Measurements from ENCODE around the gene CDS1.
"Not testable (repeated sequence)": the region's sequence is repeated elsewhere in the genome, so short reads cannot be mapped to it uniquely, and the experiment has no call there.

CDS1 gene

DNA sequence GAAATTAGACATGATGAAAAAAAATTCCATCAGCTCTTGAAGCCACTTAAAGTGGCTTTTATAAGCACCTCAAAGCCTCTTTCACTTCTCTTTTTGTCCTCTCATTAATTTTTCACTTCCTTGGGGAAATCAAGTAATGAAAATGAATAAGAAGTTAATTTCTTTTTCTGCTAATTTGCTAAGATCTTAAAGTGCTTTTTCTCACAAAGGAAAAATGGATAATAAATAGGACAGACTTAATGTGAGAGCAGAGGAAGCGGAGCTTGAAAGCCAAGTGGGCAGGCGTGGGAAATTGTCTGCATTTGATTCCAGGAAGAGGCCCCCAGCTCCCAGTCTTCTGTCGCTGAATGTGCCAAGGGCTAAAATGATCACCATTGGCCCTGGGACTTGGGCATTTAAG lies 28.6 kb downstream of the CDS1 start:
- DNase-seq (ENCODE audit: low read depth) = no peak

DNA sequence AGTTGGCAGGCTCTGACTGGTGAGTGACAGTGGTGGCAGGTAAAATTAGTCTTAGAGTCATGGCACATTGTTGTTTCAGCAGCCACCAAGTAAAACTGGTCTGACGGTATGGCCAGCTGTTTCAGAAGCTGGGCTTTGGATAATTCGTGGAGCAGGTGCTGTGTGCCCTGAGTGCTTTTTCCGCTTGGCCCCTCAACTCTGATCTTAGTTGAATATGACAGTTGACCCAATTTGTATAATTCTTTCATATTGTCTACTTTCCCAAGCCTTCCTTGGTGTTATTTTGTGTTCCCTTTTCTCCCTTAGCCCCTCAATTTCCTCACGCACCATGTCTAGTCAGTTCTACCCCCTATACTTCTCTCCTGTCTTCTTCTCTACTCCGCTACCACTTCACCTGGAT lies 32.0 kb downstream of the CDS1 start:
- no peak for DNase-seq (ENCODE audit: low read depth)

DNA sequence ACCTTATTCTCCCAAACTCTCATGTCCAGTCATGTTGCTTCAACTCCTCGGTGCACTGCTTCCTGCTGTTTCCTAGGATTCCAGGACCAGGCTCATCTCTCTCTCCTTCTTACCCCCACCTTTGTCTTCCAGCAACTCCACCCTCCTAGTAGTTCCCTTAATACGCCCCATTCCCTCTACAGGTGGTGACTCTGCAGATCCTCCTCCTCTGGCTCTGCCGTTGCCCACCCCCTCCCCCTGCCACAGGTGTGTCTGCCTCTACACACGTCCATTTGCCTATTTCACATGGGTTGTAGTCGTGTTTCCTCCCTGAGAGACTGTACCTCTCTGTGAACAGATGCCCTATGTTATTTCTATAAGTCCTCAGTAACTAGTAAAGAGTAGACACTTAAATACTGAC lies 32.4 kb downstream of the CDS1 start:
- DNase-seq (ENCODE audit: low read depth) = no peak

DNA sequence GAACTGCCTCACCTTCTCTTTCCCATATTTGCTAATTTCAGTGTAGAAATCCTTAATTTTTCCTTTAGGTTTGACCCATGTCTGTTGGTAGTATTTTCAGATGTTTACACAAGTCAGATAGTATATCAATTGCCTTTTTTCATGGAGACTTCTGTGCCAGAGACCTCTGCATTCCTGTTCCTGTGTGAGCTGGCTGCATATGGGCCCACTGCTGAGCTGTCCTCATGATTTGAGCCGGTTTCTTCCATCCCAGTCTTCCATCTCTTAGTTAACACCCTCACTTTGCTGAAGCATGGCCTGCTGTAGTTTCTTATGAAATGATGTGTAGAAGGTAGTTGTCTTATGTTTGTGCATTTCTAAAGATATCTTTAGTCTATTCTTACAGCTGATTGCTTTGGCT lies 40.0 kb downstream of the CDS1 start:
- DNase-seq (ENCODE audit: low read depth) = no peak

DNA sequence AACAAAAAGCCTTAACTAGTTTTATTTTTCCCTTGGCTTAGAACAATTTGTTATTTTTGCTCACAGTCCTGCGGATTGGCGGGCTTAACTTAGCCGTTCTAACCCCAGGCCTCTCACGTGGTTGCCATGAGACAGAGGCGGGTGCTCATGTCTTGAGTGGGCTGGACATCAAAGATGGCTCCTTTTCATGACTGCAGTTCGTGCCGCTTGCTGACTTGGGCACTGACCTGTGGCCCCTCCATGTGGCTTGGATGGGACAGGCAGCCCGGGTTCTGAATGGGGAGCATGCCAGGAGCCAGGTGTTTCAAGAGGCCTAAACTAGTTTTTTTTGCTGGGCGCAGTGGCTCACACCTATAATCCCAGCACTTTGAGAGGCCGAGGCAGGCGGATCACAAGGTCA lies 40.7 kb downstream of the CDS1 start:
- DNase-seq (ENCODE audit: low read depth) = no peak

DNA sequence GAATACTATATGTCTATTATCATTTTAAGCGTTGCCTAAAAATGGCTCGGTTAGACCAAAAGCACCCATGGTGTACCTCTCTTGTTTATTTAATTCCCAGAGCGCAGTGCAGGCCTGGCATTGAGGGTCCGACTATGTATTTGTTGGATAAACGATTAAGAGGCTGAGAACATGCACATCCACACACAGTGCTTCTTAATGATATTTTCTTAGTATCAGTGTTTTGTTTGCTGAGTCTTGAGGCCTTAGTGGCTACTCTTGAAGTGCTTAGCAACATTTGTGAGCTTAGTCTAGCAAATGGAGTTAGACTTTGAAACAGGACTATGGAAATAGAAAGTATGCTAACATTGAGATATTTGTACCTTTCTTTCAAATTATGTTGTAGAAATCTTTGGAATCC lies 43.7 kb downstream of the CDS1 start:
- DNase-seq (ENCODE audit: low read depth) = no peak

DNA sequence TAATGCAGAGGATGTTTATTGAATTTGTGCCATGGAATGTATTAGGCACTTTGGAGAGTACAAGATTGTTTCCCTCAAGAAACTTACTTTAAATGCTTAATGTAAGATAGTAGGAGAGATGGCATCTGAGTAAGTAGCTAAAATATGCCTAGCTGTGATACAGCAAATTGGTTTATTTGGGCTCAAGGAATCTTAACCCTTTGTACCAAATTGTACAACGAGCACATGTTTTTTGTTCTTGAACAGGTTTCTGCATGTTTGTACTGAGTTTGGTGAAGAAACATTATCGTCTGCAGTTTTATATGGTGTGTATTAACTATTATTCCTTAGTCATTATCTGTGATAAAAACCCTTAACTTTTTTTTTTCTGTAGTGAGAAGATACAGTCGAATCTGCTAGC lies 48.6 kb downstream of the CDS1 start:
- DNase-seq (ENCODE audit: low read depth) = no peak

DNA sequence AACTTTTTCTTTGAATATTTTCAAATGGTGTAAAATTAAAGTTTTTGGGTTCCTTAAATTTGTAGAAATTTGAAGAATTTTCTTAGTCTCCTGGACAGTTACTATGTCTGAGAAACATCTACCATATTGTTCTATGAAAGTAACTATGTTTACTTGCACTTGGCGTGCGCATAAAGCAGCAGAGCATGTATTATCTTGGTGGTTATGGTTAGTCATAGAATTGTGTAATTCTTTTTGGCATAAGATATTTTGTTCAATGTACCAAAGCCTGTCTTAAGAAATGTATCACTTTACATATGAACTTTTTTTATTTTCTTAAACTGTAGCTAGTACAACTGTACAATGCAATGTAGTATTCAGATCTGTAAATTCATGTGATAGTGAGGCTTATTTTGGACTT lies 49.2 kb downstream of the CDS1 start:
- DNase-seq (ENCODE audit: low read depth) = no peak

DNA sequence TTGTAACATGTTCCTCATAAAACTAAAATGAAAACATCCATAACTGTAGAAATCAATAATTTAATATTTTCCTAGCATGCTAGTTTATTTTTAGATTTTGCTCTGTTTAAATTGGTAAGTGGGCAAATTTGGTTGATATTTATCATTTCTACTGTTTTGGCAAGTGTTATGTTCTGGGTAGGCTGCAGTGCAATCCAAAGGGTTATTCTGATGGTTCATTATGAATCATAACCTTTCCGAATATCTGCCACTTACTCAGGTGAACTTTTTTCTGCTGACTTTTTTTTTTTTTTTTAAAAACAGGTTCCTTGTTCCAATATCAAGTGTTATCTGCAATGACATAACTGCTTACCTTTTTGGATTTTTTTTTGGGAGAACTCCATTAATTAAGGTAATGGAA lies 52.0 kb downstream of the CDS1 start:
- no peak for DNase-seq (ENCODE audit: low read depth)

DNA sequence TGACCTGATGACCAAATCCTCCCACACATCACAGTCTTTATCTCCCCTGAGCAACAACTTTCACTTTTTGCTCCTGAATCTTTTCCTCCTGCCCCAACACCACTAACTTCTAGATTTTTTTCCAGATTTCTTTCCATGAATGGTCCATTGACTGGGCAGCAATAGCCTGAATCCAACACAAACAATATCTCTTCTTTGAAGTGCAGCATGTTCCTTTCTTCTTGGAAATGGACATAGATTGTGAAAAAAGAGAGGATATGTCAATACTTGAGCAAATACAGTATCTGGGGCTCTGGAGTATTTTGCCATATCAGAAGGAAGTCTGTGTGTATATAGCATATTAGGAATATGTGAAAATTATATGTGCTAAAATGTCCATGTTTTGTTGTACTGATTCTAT lies 55.2 kb downstream of the CDS1 start:
- no peak for DNase-seq (ENCODE audit: low read depth)

DNA sequence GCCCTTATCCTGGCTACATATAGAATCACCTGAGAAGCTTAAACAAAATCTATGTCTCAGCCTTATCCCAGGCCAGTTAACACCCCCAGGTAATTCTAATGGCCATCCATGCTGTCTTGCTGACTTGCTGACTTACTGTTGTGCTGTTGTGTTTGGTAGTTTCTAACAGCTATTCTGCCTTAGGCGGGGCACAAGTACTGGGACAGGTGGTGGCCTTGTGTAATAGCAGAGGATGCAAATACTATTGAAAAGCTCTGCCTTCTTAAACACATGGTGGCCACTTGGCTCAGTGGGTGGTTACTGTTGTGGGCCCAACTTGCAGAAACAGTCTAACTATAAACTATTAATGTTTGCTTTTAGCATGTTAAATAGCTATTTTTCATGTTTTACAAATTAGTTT lies 56.2 kb downstream of the CDS1 start:
- DNase-seq (ENCODE audit: low read depth) = no peak

DNA sequence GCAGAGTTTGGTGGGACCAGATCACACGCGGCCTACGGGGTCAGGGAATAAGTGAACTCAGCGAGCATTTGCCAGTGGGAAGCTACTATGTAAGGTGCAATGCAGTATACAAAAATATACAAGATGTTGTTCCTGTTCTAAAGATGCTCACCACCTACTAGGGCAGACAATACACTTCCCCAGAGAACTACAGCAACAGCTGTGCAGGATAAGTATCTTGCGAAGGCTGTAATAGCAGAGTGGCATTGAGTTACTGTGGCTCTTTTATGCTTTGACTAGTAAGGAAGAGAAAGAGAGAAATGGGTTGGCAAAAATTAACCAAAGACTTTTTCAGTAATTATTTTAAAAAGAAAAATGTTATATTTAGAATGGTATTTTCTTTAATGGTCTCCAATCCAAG lies 61.2 kb downstream of the CDS1 start:
- DNase-seq (ENCODE audit: low read depth) = no peak

DNA sequence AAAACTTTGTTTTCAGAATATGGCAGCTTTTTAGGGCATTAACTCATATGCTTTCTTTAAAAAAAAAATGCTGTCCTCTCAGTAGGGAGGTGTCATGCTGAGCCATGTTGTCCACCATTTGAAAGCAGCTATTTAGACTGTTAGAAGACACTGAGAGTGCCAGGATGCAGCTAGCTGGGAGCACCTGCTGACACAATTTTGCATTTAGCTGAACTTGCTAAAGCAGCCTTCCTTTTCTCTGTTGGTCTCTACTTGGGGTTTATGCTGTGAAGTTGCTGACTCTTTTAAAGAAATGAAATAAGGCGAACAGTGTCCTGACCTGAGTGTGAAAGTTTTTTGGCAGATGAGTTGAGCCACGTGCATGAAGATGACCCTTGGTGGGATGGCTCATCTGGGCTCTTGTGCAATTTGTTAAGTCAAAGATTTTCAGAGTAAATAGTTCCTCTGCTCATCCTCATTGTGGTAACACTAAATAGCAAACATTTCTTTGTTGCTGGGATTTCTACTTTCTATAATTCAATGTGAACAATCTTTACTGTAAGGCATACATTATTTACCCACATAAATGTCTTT lies 64.5 kb downstream of the CDS1 start:
- no peak for DNase-seq (ENCODE audit: low read depth)

DNA sequence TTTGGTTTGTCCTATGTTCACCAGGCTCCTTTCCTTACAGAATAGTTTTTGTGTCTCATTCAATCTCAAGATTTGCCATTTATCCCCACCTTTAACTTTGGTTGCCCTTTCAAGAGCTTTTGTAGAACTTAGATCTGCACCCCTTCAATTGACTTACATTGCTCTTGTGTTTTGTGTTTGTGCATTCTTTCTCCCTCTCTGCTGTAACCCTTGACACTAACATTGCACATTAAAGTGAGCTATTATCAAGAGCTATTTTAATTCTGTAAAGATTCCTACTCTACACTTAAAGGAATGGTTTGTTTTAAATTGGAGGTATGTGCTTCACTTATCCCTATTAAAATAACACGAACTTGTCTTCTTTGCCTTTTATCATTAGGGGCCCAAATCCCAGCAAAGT lies 65.3 kb downstream of the CDS1 start:
- no peak for DNase-seq (ENCODE audit: low read depth)

DNA sequence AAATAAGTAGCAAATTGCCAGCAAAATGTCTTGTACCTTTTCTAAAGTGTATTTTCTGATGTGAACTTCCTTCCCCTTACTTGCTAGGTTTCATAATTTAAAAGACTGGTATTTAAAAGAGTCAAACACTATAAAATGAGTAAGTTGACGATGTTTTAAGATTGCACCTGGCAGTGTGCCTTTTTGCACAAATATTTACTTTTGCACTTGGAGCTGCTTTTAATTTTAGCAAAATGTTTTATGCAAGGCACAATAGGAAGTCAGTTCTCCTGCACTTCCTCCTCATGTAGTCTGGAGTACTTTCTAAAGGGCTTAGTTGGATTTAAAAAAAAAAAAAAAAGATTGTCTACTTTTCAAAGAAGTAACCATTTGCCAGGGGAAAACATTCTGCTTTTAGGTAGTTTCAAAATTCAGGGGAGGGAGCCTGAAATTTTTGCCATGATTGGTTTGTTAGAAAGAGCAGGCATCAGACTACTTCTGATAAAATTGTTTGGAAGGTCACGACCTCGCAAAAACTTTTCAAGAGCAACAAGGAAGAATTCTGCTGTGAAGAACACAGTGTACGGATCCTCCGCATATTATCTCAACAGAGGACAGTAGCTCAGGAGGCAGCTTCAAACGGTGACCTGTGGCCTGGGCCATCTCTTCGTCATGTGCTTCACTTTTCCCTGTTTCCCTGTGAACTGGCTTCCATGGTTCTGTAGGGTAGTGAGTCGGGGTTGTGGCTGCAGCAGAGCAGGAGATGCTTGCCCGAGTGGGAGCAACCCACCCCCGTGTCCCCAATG lies 66.1 kb downstream of the CDS1 start:
- DNase-seq (ENCODE audit: low read depth) = no peak

DNA sequence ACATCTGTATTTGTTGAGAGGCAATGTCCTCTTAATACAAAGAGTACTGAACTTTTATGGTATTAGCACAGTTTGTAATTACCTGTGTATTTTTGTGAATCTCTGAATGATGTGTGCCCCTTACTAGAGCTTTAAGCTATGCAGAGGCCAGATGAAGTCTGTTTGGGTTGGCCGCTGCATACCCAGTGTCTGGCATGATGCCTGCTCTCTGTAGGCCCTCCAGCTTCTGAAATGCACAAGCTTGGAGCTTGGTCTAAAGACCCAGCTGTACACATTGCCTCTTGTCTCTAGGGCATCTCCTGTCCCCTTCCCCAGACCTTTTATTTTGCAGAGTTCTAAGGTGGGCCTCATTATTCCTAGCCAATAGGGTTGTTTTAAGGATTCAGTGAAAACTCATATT lies 68.6 kb downstream of the CDS1 start:
- no peak for DNase-seq (ENCODE audit: low read depth)

DNA sequence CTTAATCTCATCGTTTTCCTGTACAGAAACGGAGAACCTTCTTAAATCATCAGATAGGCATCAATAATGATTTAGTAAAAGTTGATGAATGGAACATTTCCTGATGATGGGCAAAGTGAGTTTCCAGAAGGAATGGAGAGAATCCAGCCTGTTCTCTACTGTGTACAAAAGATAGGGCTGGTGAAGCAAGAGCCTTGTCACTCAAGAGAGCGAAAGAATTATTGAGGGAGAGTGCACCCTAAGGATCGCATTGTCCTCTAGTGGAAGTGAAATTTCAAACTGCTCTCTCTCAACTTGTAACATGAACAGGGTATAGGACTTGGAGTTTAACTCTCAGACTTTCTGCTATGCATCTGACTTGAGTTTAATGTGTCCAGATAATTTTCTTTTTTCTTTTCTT lies 69.6 kb downstream of the CDS1 start:
- no peak for DNase-seq (ENCODE audit: low read depth)

DNA sequence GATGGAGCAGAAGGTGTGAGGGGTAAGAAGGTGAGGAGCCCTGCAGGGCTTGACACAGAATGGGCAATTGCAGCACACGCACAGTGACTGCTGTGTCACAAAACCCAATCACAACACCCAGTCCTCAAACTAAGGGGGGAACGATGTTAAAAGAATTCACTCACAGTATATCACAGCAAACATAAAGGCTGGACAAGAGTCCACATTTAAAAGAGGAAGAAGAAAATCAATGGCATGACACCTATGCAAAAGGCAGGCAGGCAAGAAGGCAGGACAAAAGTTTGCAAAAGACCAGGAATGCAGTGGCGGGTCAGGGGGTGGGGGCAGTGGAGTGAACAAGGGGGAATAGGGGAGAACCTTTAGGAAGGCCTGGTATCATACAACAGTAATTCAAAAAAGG lies 77.7 kb downstream of the CDS1 start:
- no peak for DNase-seq (ENCODE audit: low read depth)

DNA sequence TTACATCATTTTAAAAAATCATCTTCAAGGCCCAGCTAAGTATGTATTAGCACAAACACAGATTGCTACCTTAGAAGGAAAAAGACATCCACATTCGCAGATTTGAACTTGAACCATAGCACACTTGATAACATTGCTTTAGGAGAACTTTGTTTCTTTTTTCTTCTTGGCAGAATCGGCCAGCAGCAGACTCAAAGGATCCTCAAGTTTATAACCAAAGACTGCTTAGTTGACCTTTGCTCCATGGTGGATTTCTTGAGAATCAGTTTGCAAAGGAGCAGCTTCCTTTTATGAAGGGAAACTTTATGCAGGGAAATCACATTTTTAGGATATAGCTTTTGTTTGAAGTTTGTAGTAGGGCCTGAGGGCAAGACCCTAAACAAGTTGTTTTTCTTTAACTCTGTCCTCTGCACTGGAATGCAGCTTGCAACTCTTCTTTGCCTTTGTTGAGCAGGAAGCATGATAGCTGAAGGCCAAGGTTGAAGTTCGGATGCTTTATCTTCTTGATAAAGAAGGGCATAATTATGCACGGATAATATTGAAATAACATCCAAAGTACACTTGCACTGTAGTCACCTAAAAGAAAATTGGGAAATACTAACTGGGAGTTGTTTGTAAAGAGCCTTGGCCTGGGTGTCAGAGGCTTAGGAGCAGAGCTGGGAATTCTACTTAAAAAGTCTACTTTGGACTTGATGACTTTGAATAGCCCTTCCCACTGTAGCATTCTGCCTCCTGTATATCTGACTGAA lies 78.4 kb downstream of the CDS1 start:
- no peak for DNase-seq (ENCODE audit: low read depth)

DNA sequence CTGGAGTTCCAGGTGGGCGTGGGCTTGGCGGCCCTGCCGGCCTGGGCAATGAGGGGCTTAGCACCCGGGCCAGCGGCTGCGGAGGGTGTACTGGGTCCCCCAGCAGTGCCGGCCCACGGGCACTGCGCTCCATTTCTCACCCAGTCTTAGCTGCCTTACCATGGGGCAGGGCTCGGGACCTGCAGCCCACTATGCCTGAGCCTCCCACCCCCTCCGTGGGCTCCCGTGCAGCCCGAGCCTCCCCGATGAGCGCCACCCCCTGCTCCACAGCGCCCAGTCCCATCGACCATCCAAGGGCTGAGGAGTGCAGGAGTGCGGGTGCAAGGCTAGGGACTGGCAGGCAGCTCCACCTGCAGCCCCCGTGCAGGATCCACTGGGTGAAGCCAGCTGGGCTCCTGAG lies 81.8 kb downstream of the CDS1 start:
- not testable (repeated sequence) for DNase-seq (ENCODE audit: low read depth)

DNA sequence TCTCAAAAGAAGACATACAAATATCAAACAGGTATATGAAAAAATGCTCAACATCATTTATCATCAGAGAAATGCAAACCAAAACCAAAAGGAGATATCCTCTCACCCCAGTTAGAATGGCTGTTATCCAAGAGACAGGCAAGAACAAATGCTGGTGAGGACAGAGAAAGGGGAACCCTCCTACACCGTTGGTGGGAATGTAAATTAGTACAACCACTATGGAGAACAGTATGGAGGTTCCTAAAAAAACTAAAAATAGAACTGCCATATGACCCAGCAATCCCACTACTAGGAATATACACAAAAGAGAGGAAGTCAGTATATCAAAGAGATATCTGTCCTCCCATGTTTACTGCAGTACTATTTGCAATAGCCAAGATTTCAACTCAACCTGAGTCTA lies 83.5 kb downstream of the CDS1 start:
- no peak for DNase-seq (ENCODE audit: low read depth)

DNA sequence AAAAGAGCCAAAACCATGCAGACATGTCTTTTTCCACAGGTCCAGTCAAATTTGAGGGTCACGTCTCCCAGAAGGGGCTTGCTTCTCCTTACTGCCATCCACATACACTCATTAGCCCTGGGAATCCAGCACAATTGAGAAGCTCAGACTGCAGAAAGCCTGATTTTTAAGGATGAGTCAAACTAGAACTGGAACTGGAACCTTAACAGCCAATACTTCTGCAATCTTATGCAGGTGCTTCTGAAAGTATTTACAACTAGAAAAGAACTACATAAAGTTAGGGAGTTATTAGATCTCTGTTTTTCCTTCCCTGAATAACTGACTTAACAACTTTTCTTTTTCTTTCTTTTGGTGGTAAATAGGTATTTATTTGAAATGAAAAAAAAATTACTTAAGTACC lies 86.3 kb downstream of the CDS1 start:
- DNase-seq (ENCODE audit: low read depth) = no peak

DNA sequence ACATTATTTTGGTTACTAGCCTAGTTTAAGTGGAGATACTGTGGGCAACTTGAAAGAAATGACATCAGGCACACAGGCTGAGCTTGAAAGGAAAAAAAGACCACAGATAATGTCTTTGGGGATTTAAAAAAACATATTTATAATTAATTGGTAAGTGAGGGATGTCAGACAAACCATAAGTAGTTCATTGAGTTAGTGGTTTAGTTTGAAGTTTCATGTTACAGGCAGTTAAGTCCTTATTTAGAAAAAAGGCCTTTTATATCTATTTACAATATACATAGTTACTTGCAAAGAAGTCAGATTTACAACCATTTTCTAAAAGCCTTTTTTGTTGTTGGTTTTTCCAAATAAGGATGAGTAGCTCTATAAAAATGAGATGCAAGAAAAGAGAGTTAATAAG lies 89.2 kb downstream of the CDS1 start:
- no peak for DNase-seq (ENCODE audit: low read depth)
